HEK293 (cell line): ENCODE data around the gene TEDC2.
A peak's percentile ranks its signal among the peaks of the same experiment; 100 is the strongest.

Experiments
- BCL6B ChIP-seq: fragments of 450-650 bp; formaldehyde crosslinking; IDR thresholded peaks from 2 replicates; pipeline ENCODE4 v1.5.1; 2017; ENCODE audit warnings: missing biosample characterization, missing genetic modification characterization
- GLIS2 ChIP-seq: fragments of 450-650 bp; formaldehyde crosslinking; IDR thresholded peaks from 2 replicates; pipeline ENCODE4 v1.5.1; 2016; ENCODE audit warnings: missing biosample characterization, missing genetic modification characterization
- KLF9 ChIP-seq: fragments of 450-650 bp; formaldehyde crosslinking; IDR thresholded peaks from 2 replicates; pipeline ENCODE4 v1.5.1; 2016; ENCODE audit warnings: missing biosample characterization, missing genetic modification characterization, low read depth
- PRDM1 ChIP-seq: fragments of 450-650 bp; formaldehyde crosslinking; IDR thresholded peaks from 2 replicates; pipeline ENCODE4; 2016; ENCODE audit warnings: missing biosample characterization, missing genetic modification characterization
- SP3 ChIP-seq: fragments of 450-650 bp; formaldehyde crosslinking; IDR thresholded peaks from 2 replicates; pipeline ENCODE4 v1.5.1; 2016; ENCODE audit warnings: missing biosample characterization, missing genetic modification characterization
- TCF7L2 ChIP-seq: IDR thresholded peaks from 2 replicates; pipeline ENCODE4 v1.6.1; 2011; ENCODE audit warnings: low read depth, mild to moderate bottlenecking, inconsistent platforms, low read length, moderate library complexity, borderline replicate concordance
- YY1 ChIP-seq: fragments of 450-650 bp; formaldehyde crosslinking; IDR thresholded peaks from 2 replicates; pipeline ENCODE4 v1.5.1; 2018; ENCODE audit warnings: missing biosample characterization, missing genetic modification characterization
- ZBTB20 ChIP-seq: fragments of 450-650 bp; formaldehyde crosslinking; IDR thresholded peaks from 2 replicates; pipeline ENCODE4 v1.5.1; 2016; ENCODE audit warnings: missing biosample characterization, missing genetic modification characterization
- ZBTB26 ChIP-seq: fragments of 450-650 bp; formaldehyde crosslinking; optimal IDR thresholded peaks from 2 replicates; pipeline ENCODE3; 2016; ENCODE audit warnings: missing biosample characterization, mild to moderate bottlenecking, missing genetic modification characterization
- ZBTB44 ChIP-seq: fragments of 450-650 bp; IDR thresholded peaks from 2 replicates; pipeline ENCODE4 v1.5.1; 2018; ENCODE audit warnings: missing biosample characterization, mild to moderate bottlenecking, missing genetic modification characterization
- ZEB2 ChIP-seq: fragments of 450-650 bp; formaldehyde crosslinking; IDR thresholded peaks from 2 replicates; pipeline ENCODE4 v1.5.1; 2016; ENCODE audit warnings: missing biosample characterization, missing genetic modification characterization
- ZNF114 ChIP-seq: fragments of 450-650 bp; formaldehyde crosslinking; IDR thresholded peaks from 2 replicates; pipeline ENCODE4 v1.5.0; 2017; ENCODE audit warnings: missing biosample characterization, missing genetic modification characterization
- ZNF121 ChIP-seq: fragments of 450-650 bp; formaldehyde crosslinking; IDR thresholded peaks from 2 replicates; pipeline ENCODE4 v1.5.1; 2016; ENCODE audit warnings: missing biosample characterization, missing genetic modification characterization
- ZNF174 ChIP-seq: fragments of 450-650 bp; formaldehyde crosslinking; IDR thresholded peaks from 2 replicates; pipeline ENCODE4 v1.5.0; 2017; ENCODE audit warnings: missing biosample characterization, mild to moderate bottlenecking, missing genetic modification characterization
- ZNF23 ChIP-seq: fragments of 450-650 bp; formaldehyde crosslinking; IDR thresholded peaks from 2 replicates; pipeline ENCODE4 v1.5.1; 2016; ENCODE audit warnings: missing biosample characterization, missing genetic modification characterization, borderline replicate concordance
- ZNF248 ChIP-seq: fragments of 450-650 bp; formaldehyde crosslinking; IDR thresholded peaks from 2 replicates; pipeline ENCODE4 v1.5.1; 2017; ENCODE audit warnings: missing biosample characterization, missing genetic modification characterization
- ZNF280C ChIP-seq: fragments of 450-650 bp; formaldehyde crosslinking; IDR thresholded peaks from 2 replicates; pipeline ENCODE4 v1.5.1; 2016; ENCODE audit warnings: missing biosample characterization, missing genetic modification characterization
- ZNF302 ChIP-seq: fragments of 450-650 bp; formaldehyde crosslinking; IDR thresholded peaks from 2 replicates; pipeline ENCODE4 v1.5.1; 2016; ENCODE audit warnings: missing biosample characterization, missing genetic modification characterization, low read depth
- ZNF311 ChIP-seq: fragments of 450-650 bp; formaldehyde crosslinking; IDR thresholded peaks from 2 replicates; pipeline ENCODE4 v1.5.1; 2017; ENCODE audit warnings: missing biosample characterization, missing genetic modification characterization, borderline replicate concordance
- ZNF335 ChIP-seq: fragments of 450-650 bp; formaldehyde crosslinking; conservative IDR thresholded peaks from 2 replicates; pipeline ENCODE4 v1.5.1; 2016; ENCODE audit warnings: missing biosample characterization, missing genetic modification characterization
- ZNF433 ChIP-seq: fragments of 450-650 bp; formaldehyde crosslinking; IDR thresholded peaks from 2 replicates; pipeline ENCODE4 v1.5.1; 2016; ENCODE audit warnings: missing biosample characterization, missing genetic modification characterization, low read depth
- ZNF513 ChIP-seq: fragments of 450-650 bp; IDR thresholded peaks from 2 replicates; pipeline ENCODE4 v1.5.1; 2018; ENCODE audit warnings: missing biosample characterization, missing genetic modification characterization
- ZNF560 ChIP-seq: fragments of 450-650 bp; formaldehyde crosslinking; IDR thresholded peaks from 2 replicates; pipeline ENCODE4 v1.5.1; 2017; ENCODE audit warnings: missing biosample characterization, missing genetic modification characterization, borderline replicate concordance
- ZNF561 ChIP-seq: fragments of 450-650 bp; IDR thresholded peaks from 2 replicates; pipeline ENCODE4 v1.5.1; 2018; ENCODE audit warnings: missing biosample characterization, missing genetic modification characterization, borderline replicate concordance
- ZNF629 ChIP-seq: fragments of 450-650 bp; formaldehyde crosslinking; IDR thresholded peaks from 2 replicates; pipeline ENCODE4 v1.5.1; 2017; ENCODE audit warnings: missing biosample characterization, missing genetic modification characterization
- ZNF664 ChIP-seq: fragments of 450-650 bp; formaldehyde crosslinking; IDR thresholded peaks from 2 replicates; pipeline ENCODE4 v1.5.1; 2016; ENCODE audit warnings: missing biosample characterization, missing genetic modification characterization
- ZNF677 ChIP-seq: fragments of 450-650 bp; IDR thresholded peaks from 2 replicates; pipeline ENCODE4 v1.5.0; 2018; ENCODE audit warnings: missing biosample characterization, mild to moderate bottlenecking, missing genetic modification characterization, moderate library complexity
- ZNF747 ChIP-seq: fragments of 450-650 bp; formaldehyde crosslinking; IDR thresholded peaks from 2 replicates; pipeline ENCODE4 v1.5.1; 2016; ENCODE audit warnings: missing biosample characterization, missing genetic modification characterization
- ZNF76 ChIP-seq: fragments of 450-650 bp; formaldehyde crosslinking; IDR thresholded peaks from 2 replicates; pipeline ENCODE4; 2016; ENCODE audit warnings: low read depth, missing biosample characterization, missing genetic modification characterization, borderline replicate concordance
- ZNF830 ChIP-seq: fragments of 450-650 bp; IDR thresholded peaks from 2 replicates; pipeline ENCODE4 v1.5.0; 2018; ENCODE audit warnings: missing biosample characterization, missing genetic modification characterization, low read depth, mild to moderate bottlenecking, moderate library complexity
- ZSCAN30 ChIP-seq: fragments of 450-650 bp; IDR thresholded peaks from 2 replicates; pipeline ENCODE4 v1.5.1; 2018; ENCODE audit warnings: missing biosample characterization, mild to moderate bottlenecking, missing genetic modification characterization, moderate library complexity

Gene TEDC2

GRCh38 chr16:2513405-2514332 lies 53.8 kb downstream of the TEDC2 start, which contains the start of gene ATP6V0C (continued):
- TF ChIP-seq ZNF513 = no peak
- no peak for TF ChIP-seq ZNF23
- TF ChIP-seq ZNF114 (tag by site-specific recombination) = no peak
- no peak for TF ChIP-seq BCL6B (tag by site-specific recombination)
- TF ChIP-seq ZBTB44 = no peak; the same call in 1 of the 2 replicates
- TF ChIP-seq ZNF560 (tag by site-specific recombination) = no peak
- TF ChIP-seq ZNF830 (tag by site-specific recombination) = no peak
- peak; percentile 33; the same call in 1 of the 2 replicates for TF ChIP-seq ZBTB20 (tag by site-specific recombination)
- TF ChIP-seq YY1 = peak; percentile 87
- no peak for TF ChIP-seq ZNF248 (tag by site-specific recombination)
- 0 out of 2 replicates have a peak, but pooled peaks have one; percentile 17 for TF ChIP-seq ZNF121 (tag by site-specific recombination)
- no peak for TF ChIP-seq ZNF747
- TF ChIP-seq ZNF433 (tag by site-specific recombination) = no peak
- peak; percentile 47 for TF ChIP-seq ZEB2 (tag by site-specific recombination)
- TF ChIP-seq KLF9 (tag by site-specific recombination) = peak; percentile 74
- peak; percentile 55 for TF ChIP-seq ZNF335 (tag by site-specific recombination)
- peak; percentile 96 for TF ChIP-seq ZBTB26 (tag by site-specific recombination)
- TF ChIP-seq PRDM1 (tag by site-specific recombination) = no peak
- peak; percentile 75 for TF ChIP-seq SP3
- no peak for TF ChIP-seq ZNF280C (tag by site-specific recombination)
- no peak for TF ChIP-seq ZNF311 (tag by site-specific recombination)
- no peak for TF ChIP-seq TCF7L2
- TF ChIP-seq ZNF664 = no peak
- TF ChIP-seq ZNF302 (tag by site-specific recombination) = no peak
- no peak; the same call in 1 of the 2 replicates for TF ChIP-seq ZNF561 (tag by site-specific recombination)
- peak; percentile 43; the same call in 1 of the 2 replicates for TF ChIP-seq GLIS2 (tag by site-specific recombination)
- peak; percentile 73; the same call in 1 of the 2 replicates for TF ChIP-seq ZNF76 (tag by site-specific recombination)
- peak; percentile 98 for TF ChIP-seq ZNF629 (tag by site-specific recombination)
- no peak for TF ChIP-seq ZNF174
- TF ChIP-seq ZNF677 (tag by site-specific recombination) = 0 out of 2 replicates have a peak, but pooled peaks have one; percentile 27
- 0 out of 2 replicates have a peak, but pooled peaks have one; percentile 7 for TF ChIP-seq ZSCAN30 (tag by site-specific recombination)
